Thyroid gland (tissue), 4 donors: ENCODE data around the gene MYRFL.

ENCODE experiments used
- POLR2A ChIP-seq, 2 donors: fragments of 450-650 bp; IDR thresholded peaks; one replicate each; pipeline ENCODE4 v1.6.1; 2017; ENCODE audit warnings: antibody characterized with exemption in 2 of 2, mild to moderate bottlenecking in 2 of 2, moderate library complexity in 1 of 2
- TF ChIP-seq, protein P1 (sequence below), 6 experiments: fragments of 200-600 bp in 3 of 6; fragments of 450-650 bp in 3 of 6; sonication (generic) in 3 of 6; IDR thresholded peaks; one replicate each; pipeline ENCODE4 v1.5.1; 2016 to 2019; ENCODE audit warnings: antibody characterized with exemption in 6 of 6, mild to moderate bottlenecking in 2 of 6, inconsistent platforms in 1 of 6, moderate library complexity in 1 of 6

DNA sequence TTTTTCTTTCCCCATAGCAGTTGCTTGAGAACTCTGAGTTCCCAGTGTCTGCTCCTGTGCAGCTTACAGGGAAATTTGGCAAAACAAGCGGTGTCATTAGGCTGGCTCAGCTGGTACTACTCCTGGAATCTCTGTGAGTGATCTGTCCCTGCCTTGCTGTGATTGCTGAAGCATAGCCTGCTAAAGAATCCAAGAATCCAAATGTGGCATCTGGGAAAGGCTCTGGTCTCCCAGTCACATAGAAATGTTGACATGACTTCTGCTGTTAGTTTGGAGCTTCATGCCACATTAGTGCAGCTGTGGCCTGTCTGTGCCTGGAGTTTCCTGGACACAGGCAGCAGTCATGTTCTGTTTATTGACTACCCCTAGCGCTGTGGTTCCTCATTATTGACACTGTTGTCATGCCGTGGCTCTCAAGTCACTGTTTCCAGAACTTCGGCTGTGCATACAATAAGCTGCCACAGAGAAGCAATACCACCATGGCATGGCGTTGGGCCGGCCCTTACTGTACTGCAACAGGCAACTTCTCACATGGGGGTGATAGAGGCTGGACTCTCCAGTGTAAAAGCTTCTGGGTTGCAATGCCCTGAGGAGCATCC lies 166.8 kb downstream of the MYRFL start:
- TF ChIP-seq, protein P1, sequence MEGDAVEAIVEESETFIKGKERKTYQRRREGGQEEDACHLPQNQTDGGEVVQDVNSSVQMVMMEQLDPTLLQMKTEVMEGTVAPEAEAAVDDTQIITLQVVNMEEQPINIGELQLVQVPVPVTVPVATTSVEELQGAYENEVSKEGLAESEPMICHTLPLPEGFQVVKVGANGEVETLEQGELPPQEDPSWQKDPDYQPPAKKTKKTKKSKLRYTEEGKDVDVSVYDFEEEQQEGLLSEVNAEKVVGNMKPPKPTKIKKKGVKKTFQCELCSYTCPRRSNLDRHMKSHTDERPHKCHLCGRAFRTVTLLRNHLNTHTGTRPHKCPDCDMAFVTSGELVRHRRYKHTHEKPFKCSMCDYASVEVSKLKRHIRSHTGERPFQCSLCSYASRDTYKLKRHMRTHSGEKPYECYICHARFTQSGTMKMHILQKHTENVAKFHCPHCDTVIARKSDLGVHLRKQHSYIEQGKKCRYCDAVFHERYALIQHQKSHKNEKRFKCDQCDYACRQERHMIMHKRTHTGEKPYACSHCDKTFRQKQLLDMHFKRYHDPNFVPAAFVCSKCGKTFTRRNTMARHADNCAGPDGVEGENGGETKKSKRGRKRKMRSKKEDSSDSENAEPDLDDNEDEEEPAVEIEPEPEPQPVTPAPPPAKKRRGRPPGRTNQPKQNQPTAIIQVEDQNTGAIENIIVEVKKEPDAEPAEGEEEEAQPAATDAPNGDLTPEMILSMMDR (IDR thresholded peaks at IDR 0.05), result no peak
- TF ChIP-seq POLR2A (IDR thresholded peaks at IDR 0.05), result no peak
